HepG2 (cell line): ENCODE measurements around the gene FUT6. TPM values are rescaled to one million over a fixed set of nuclear protein-coding genes. Genes with fewer than 3 reads are reported as not detected.

Source experiments
- AGO1 ChIP-seq: fragments of 200-400 bp; formaldehyde crosslinking; IDR thresholded peaks from 2 replicates; pipeline ENCODE4 v1.6.1; 2017; ENCODE audit warnings: mild to moderate bottlenecking, low read depth, low read length, moderate library complexity; ENCODE audit not compliant: poor library complexity, severe bottlenecking
- ATAD3A ChIP-seq: sonication (generic); formaldehyde crosslinking; IDR thresholded peaks from 2 replicates; pipeline ENCODE4 v1.4.0; 2020; ENCODE audit warnings: missing genetic modification reagents
- HIVEP1 ChIP-seq: sonication (generic); formaldehyde crosslinking; IDR thresholded peaks from 2 replicates; pipeline ENCODE4 v1.4.0; 2020; ENCODE audit warnings: mild to moderate bottlenecking, missing genetic modification reagents
- HMG20B ChIP-seq: conservative IDR thresholded peaks from 2 replicates; pipeline ENCODE4 v1.6.1; 2016; ENCODE audit warnings: missing genetic modification reagents, missing compliant biosample characterization
- HOXA3 ChIP-seq: sonication (generic); formaldehyde crosslinking; IDR thresholded peaks from 2 replicates; pipeline ENCODE4 v1.5.0; 2020; ENCODE audit warnings: missing genetic modification reagents
- LCORL ChIP-seq, 2 experiments: fragments of 450-650 bp in 1 of 2; sonication (generic) in 1 of 2; formaldehyde crosslinking in 1 of 2; IDR thresholded peaks; 2 replicates each; pipeline versions ENCODE4 v1.5.0 to v1.6.1; 2017 to 2020; ENCODE audit warnings: antibody characterized with exemption in 1 of 2, missing genetic modification reagents in 1 of 2
- NFRKB ChIP-seq: fragments of 450-650 bp; IDR thresholded peaks from 2 replicates; pipeline ENCODE4 v1.6.1; 2017
- POLR2AphosphoS2 ChIP-seq: IDR thresholded peaks from 2 replicates; pipeline ENCODE4 v1.6.1; 2011; ENCODE audit warnings: low read depth, low read length, improper control_type of control experiment
- SMAD9 ChIP-seq: sonication (generic); formaldehyde crosslinking; IDR thresholded peaks from 2 replicates; pipeline ENCODE4 v1.5.1; 2020; ENCODE audit warnings: mild to moderate bottlenecking, missing genetic modification reagents
- ZC3H4 ChIP-seq: sonication (generic); formaldehyde crosslinking; IDR thresholded peaks from 2 replicates; pipeline ENCODE4 v1.4.0; 2020; ENCODE audit warnings: missing genetic modification reagents, borderline replicate concordance
- ZMYM4 ChIP-seq: sonication (generic); formaldehyde crosslinking; IDR thresholded peaks from 2 replicates; pipeline ENCODE4 v1.8.1; 2023; ENCODE audit warnings: mild to moderate bottlenecking, missing genetic modification reagents
- ZNF12 ChIP-seq: sonication (generic); formaldehyde crosslinking; IDR thresholded peaks from 2 replicates; pipeline ENCODE4 v1.5.0; 2020; ENCODE audit warnings: missing genetic modification reagents
- ZNF234 ChIP-seq: sonication (generic); formaldehyde crosslinking; conservative IDR thresholded peaks from 2 replicates; pipeline ENCODE4 v1.5.1; 2020; ENCODE audit warnings: mild to moderate bottlenecking, missing genetic modification reagents
- polyA plus RNA-seq, 8 experiments: library from polyadenylated mRNA; depleted of rRNA in 3 of 8; stranded (reverse) in 7 of 8; unstranded in 1 of 8; fragments of >200 nt; fragmentation: Illumina TruSeq in 4 of 8; extraction: Trizol in 4 of 8; gene quantifications; 2 replicates each; pipeline versions ENCODE4 v1.2.1 to v1.2.3, GENCODE V29; 2011 to 2016; ENCODE audit warnings: low read depth in 4 of 8, missing spikeins in 1 of 8, mixed read lengths in 1 of 8; ENCODE audit not compliant: insufficient read depth in 1 of 8
- total RNA-seq, 5 experiments: library from RNA; depleted of rRNA; stranded (reverse); fragments of >200 nt; fragmentation: Illumina TruSeq; extraction: Trizol; gene quantifications; 2 replicates each; pipeline ENCODE4 v1.2.3, GENCODE V29; 2016; ENCODE audit warnings: low read depth in 1 of 5
- TF ChIP-seq, protein P1 (sequence below): sonication (generic); formaldehyde crosslinking; IDR thresholded peaks from 2 replicates; pipeline ENCODE4 v1.5.0; 2020; ENCODE audit warnings: missing genetic modification reagents, mild to moderate bottlenecking, borderline replicate concordance
- TF ChIP-seq, protein P2 (sequence below): sonication (generic); formaldehyde crosslinking; IDR thresholded peaks from 2 replicates; pipeline ENCODE4 v1.8.0; 2022; ENCODE audit warnings: mild to moderate bottlenecking, missing genetic modification reagents; ENCODE audit not compliant: insufficient replicate concordance
- TF ChIP-seq, protein P3 (sequence below): sonication (generic); formaldehyde crosslinking; IDR thresholded peaks from 2 replicates; pipeline ENCODE4 v1.5.1; 2020; ENCODE audit warnings: mild to moderate bottlenecking, missing genetic modification reagents, moderate library complexity
- TF ChIP-seq, protein P4 (sequence below): sonication (generic); formaldehyde crosslinking; IDR thresholded peaks from 2 replicates; pipeline ENCODE4 v1.4.0; 2020; ENCODE audit warnings: mild to moderate bottlenecking, missing genetic modification reagents, borderline replicate concordance
- TF ChIP-seq, protein P5 (sequence below): sonication (generic); formaldehyde crosslinking; IDR thresholded peaks from 2 replicates; pipeline ENCODE4 v1.5.0; 2020; ENCODE audit warnings: missing genetic modification reagents

The FUT6 gene
- total and polyA plus RNA-seq, 2 of the 13 experiments (the other 11 are each of a cell fraction or from before 2014, with no cell fraction given), result 8.2 to 27.7 TPM

DNA sequence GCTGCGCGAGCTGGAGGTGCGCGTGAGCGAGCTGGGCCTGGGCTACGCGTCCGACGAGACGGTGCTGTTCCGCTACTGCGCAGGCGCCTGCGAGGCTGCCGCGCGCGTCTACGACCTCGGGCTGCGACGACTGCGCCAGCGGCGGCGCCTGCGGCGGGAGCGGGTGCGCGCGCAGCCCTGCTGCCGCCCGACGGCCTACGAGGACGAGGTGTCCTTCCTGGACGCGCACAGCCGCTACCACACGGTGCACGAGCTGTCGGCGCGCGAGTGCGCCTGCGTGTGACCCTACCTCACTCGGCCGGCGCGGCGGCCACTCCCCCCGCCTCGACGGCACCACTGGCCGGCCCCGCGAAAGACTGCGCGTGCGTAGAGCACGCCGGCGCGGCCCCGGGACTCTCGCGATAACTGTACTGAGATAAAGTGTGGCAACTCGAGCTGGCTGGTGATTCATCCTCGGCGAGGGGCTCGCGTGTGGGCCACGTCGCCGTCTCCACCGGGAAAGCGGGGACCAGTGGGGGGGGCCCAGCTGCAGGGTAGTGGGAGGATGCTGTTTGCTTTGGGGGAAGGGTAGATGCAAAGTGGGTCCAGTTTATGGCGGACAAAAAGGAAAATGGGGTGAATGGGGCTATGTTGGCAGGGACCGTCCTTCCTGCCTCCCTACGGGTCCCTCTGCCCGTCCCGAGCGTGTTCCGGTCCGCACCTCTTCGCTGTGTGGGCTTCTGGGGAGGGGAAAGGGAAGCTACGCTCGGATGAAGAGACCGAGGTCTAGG, 11.4 kb downstream of the FUT6 start (continued):
- TF ChIP-seq, protein P1, sequence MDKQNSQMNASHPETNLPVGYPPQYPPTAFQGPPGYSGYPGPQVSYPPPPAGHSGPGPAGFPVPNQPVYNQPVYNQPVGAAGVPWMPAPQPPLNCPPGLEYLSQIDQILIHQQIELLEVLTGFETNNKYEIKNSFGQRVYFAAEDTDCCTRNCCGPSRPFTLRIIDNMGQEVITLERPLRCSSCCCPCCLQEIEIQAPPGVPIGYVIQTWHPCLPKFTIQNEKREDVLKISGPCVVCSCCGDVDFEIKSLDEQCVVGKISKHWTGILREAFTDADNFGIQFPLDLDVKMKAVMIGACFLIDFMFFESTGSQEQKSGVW (CRISPR knock-in tag), result no peak
- no peak for TF ChIP-seq ATAD3A (CRISPR knock-in tag)
- peak; percentile 99 for TF ChIP-seq AGO1
- no peak for TF ChIP-seq ZNF12 (CRISPR knock-in tag)
- TF ChIP-seq ZNF234 (CRISPR knock-in tag), result no peak
- TF ChIP-seq HMG20B, result 0 out of 2 replicates have a peak, but pooled peaks have one; percentile 59
- TF ChIP-seq, protein P2, sequence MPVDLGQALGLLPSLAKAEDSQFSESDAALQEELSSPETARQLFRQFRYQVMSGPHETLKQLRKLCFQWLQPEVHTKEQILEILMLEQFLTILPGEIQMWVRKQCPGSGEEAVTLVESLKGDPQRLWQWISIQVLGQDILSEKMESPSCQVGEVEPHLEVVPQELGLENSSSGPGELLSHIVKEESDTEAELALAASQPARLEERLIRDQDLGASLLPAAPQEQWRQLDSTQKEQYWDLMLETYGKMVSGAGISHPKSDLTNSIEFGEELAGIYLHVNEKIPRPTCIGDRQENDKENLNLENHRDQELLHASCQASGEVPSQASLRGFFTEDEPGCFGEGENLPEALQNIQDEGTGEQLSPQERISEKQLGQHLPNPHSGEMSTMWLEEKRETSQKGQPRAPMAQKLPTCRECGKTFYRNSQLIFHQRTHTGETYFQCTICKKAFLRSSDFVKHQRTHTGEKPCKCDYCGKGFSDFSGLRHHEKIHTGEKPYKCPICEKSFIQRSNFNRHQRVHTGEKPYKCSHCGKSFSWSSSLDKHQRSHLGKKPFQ (CRISPR knock-in tag), result peak; percentile 78
- no peak for TF ChIP-seq LCORL (IDR thresholded peaks at IDR 0.05)
- no peak for TF ChIP-seq LCORL (CRISPR knock-in tag; IDR thresholded peaks at IDR 0.05)
- TF ChIP-seq, protein P3, sequence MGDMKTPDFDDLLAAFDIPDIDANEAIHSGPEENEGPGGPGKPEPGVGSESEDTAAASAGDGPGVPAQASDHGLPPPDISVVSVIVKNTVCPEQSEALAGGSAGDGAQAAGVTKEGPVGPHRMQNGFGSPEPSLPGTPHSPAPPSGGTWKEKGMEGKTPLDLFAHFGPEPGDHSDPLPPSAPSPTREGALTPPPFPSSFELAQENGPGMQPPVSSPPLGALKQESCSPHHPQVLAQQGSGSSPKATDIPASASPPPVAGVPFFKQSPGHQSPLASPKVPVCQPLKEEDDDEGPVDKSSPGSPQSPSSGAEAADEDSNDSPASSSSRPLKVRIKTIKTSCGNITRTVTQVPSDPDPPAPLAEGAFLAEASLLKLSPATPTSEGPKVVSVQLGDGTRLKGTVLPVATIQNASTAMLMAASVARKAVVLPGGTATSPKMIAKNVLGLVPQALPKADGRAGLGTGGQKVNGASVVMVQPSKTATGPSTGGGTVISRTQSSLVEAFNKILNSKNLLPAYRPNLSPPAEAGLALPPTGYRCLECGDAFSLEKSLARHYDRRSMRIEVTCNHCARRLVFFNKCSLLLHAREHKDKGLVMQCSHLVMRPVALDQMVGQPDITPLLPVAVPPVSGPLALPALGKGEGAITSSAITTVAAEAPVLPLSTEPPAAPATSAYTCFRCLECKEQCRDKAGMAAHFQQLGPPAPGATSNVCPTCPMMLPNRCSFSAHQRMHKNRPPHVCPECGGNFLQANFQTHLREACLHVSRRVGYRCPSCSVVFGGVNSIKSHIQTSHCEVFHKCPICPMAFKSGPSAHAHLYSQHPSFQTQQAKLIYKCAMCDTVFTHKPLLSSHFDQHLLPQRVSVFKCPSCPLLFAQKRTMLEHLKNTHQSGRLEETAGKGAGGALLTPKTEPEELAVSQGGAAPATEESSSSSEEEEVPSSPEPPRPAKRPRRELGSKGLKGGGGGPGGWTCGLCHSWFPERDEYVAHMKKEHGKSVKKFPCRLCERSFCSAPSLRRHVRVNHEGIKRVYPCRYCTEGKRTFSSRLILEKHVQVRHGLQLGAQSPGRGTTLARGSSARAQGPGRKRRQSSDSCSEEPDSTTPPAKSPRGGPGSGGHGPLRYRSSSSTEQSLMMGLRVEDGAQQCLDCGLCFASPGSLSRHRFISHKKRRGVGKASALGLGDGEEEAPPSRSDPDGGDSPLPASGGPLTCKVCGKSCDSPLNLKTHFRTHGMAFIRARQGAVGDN (CRISPR knock-in tag), result peak; percentile 95
- TF ChIP-seq, protein P4, sequence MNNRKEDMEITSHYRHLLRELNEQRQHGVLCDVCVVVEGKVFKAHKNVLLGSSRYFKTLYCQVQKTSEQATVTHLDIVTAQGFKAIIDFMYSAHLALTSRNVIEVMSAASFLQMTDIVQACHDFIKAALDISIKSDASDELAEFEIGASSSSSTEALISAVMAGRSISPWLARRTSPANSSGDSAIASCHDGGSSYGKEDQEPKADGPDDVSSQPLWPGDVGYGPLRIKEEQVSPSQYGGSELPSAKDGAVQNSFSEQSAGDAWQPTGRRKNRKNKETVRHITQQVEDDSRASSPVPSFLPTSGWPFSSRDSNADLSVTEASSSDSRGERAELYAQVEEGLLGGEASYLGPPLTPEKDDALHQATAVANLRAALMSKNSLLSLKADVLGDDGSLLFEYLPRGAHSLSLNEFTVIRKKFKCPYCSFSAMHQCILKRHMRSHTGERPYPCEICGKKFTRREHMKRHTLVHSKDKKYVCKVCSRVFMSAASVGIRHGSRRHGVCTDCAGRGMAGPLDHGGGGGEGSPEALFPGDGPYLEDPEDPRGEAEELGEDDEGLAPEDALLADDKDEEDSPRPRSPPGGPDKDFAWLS (CRISPR knock-in tag), result no peak
- peak; percentile 77; the same call in 1 of the 2 replicates for TF ChIP-seq HOXA3 (CRISPR knock-in tag)
- TF ChIP-seq ZC3H4 (CRISPR knock-in tag), result no peak
- peak; percentile 97 for TF ChIP-seq ZMYM4 (CRISPR knock-in tag)
- no peak for TF ChIP-seq NFRKB
- TF ChIP-seq, protein P5, sequence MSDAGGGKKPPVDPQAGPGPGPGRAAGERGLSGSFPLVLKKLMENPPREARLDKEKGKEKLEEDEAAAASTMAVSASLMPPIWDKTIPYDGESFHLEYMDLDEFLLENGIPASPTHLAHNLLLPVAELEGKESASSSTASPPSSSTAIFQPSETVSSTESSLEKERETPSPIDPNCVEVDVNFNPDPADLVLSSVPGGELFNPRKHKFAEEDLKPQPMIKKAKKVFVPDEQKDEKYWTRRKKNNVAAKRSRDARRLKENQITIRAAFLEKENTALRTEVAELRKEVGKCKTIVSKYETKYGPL (CRISPR knock-in tag), result 0 out of 2 replicates have a peak, but pooled peaks have one; percentile 36
- TF ChIP-seq HIVEP1, result peak; percentile 56; the same call in 1 of the 2 replicates
- TF ChIP-seq SMAD9 (CRISPR knock-in tag), result peak; percentile 98
- TF ChIP-seq POLR2AphosphoS2, result peak; percentile 90; the same call in 1 of the 2 replicates
